HG02885 (cell line): ENCODE measurements around the gene C1orf146.
"Not testable (repeated sequence)": the region's sequence is repeated elsewhere in the genome, so short reads cannot be mapped to it uniquely, and the experiment has no call there.

Source experiments
- ATAC-seq: cut with Tn5 transposase; IDR thresholded peaks from one replicate; pipeline ENCODE4 v1.9.1; 2021; ENCODE audit warnings: mild to moderate bottlenecking; ENCODE audit not compliant: unreplicated experiment, poor library complexity

C1orf146 gene

DNA sequence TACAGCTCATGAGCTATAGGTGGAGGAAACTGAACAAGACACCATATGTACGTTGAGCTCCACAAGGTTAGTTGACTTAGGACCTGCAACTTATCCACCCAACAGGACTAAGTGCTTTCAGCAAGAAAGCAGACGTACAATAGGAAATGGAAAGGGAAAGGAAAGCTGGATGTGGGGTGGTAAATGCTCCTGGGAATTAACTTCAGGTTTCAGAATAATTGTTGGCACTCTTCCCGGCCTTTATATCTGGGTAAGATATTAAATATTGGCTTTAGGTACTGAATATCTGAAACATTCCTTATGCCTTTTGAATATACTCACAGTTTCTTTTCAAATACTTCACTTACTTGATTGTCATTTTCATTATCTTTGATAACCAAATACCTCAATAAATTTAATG lies 44.8 kb downstream of the C1orf146 start:
- no peak for ATAC-seq

DNA sequence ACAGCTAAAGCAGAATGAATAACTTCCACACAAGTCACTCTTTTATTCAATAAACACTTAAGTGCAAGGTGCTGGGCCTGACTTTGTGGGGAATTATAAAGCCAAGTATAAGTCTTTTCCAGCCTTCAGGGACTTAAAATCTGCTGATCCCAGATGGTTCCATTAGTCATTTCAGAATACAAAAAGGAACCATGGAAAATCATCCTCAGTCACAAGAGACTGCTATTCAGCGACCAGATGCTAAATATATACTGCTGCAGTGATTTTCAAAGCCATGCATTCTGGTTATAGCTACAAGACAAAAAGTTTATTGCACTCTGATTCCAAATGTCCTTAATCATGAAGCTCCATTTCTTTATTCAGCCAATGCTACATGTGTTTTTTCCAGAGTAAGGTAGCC lies 55.3 kb downstream of the C1orf146 start:
- ATAC-seq, result no peak

DNA sequence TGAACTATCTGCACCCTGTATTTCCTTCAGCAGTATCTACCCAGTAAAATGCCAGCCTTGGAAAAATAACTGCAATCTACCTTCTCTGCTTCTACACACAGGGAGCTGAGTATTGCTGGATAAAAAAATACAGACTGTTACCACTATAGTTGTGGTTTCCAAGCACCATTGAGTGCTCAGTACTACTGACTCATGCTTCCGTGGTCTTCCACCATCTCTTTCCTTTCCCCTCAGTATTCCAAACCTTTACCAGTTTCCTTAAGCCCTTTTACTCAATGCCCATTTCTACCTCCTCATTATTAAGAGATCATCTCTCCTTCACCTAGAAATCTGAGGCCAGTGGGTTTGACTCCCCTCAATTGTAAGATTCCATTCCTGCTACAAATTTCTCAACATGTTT lies 57.2 kb downstream of the C1orf146 start:
- ATAC-seq, result no peak

DNA sequence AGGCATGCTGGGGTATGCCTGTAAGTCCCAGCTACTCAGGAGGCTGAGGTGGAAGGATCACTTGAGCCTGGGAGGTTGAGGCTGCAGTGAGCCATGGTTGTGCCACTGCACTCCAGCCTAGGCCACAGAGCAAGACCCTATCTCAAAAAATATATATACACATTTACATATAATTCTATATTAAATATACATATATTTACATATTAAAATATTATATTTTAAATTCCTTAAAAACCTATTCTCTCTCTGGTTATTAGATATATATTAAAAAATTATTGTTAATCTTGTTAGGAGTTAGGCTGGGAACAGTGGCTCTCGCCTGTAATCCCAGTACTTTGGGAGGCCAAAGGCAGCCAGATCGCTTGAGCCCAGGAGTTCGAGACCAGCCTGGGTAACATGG lies 58.4 kb downstream of the C1orf146 start:
- ATAC-seq, result no peak

DNA sequence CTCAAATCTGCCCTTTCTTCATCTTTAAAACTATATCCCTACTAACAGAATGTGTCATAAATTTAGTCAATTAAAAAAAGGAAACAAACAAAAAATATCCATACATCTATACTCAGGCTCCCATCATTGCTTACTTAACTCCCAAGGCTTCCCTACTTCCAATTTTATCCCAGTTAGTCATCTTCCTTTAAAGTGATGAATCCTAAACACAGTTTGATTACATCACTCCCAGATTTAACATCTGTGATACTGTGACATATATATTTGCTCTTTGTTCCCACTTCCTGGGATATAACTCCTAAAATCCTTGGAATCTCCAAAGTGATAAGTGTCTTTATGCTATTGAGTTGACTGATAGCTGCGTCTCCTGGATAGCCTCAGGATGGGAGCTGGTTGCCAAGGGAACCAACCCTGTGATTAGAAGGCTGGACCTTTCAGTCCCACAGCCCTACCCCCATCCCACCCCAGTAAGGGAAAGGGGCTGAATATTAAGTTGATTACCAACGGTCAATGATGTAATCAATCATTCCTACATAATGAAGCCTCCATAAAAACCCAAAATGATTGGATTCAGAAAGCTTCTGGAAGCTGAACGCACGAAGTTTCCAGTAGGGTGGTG lies 59.5 kb downstream of the C1orf146 start:
- no peak for ATAC-seq

DNA sequence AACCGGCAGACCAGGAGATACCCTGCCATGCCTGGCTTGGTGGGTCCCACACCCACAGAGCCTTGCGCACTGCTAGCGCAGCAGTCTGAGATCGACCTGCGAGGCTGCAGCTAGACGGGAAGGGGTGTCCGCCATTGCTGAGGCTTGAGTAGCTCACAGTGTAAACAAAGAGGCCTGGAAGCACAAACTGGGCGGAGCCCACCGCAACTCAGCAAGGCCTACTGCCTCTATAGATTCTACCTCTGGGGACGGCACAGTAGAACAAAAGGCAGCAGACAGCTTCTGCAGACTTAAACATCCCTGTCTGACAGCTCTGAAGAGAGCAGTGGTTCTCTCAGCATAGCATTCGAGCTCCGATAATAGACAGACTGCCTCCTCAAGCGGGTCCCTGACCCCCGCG lies 62.1 kb downstream of the C1orf146 start:
- ATAC-seq, result not testable (repeated sequence)

DNA sequence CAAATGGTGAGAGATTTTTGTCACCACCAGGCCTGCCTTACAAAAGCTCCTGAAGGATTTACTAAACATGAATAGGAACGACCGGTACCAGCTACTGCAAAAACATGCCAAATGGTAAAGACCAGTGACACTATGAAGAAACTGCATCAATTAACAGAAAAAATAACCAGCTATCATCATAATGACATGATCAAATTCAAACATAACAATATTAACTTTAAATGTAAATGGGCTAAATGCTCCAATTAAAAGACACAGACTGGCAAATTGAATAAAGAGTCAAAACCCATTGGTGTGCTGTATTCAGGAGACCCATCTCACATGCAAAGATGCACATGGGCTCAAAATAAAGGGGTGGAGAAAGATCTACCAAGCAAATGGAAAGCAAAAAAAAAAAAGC lies 63.7 kb downstream of the C1orf146 start:
- ATAC-seq, result not testable (repeated sequence)

DNA sequence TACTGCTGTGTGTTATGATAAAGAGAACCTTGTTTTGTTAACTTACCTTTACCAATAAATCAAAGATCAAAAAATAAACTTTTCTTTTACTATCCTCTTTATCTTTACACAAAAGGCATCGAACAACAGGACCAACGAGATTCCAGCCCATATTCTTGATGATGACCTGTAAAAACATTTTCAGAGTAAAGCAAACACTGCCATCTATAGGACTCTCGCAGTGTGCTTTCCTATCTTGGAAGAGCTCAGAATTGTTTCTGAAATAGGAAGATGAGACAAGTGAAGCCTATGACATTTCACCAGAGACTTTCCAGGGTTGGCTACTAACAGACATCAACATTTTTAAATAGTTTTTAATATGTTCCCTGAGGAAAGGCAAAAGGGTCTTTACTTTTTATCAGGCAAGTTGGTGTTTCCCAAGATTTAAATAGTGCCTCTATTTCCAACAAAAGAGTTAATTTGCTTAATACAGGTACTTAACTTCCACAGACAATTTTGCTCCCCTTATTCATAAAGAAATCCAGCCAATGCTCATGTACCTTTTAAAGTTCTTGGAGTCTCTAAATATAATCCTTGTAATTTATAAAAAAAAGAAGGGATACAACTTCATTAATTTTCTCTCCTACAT lies 73.8 kb downstream of the C1orf146 start:
- ATAC-seq, result peak; percentile 53
